AG04450 (cell line): ENCODE results near the gene THOP1. TPM values are rescaled to one million over a fixed set of nuclear protein-coding genes. Genes with fewer than 3 reads are reported as not detected.

Experiments used
- CTCF ChIA-PET: fragments of 300-600, 350-600 bp; formaldehyde crosslinking; extraction: SDS; loops from one replicate; lab custom pipeline; 2022; ENCODE audit warnings: antibody characterized with exemption, inconsistent platforms; lab: Charles Lee
- POLR2A ChIA-PET: fragments of 350-600 bp; formaldehyde crosslinking; extraction: SDS; loops from one replicate; lab custom pipeline; 2021; ENCODE audit warnings: antibody characterized with exemption, inconsistent platforms; lab: Yijun Ruan, JAX
- DNase-seq: peaks from one replicate; pipeline ENCODE4 v3.0.0-alpha.2; 2011; ENCODE audit warnings: low read depth, low spot score
- H3K27ac ChIP-seq: one replicate; pipeline ENCODE4 v1.5.1; 2012; ENCODE audit warnings: low read depth, low read length, control low read depth
- H3K27me3 ChIP-seq: one replicate; pipeline ENCODE4 v1.6.0; 2012; ENCODE audit warnings: low read length; ENCODE audit not compliant: control insufficient read depth, insufficient read depth
- H3K4me3 ChIP-seq: 2 replicates; pipeline ENCODE4 v1.5.1; 2011; ENCODE audit warnings: mild to moderate bottlenecking, low read depth, low read length, control low read depth
- H3K9me3 ChIP-seq: 2 replicates; pipeline ENCODE4 v1.5.1; 2012; ENCODE audit warnings: low read length; ENCODE audit not compliant: control insufficient read depth, insufficient read depth
- CTCF ChIP-seq: IDR thresholded peaks from 2 replicates; pipeline ENCODE4 v1.5.1; 2011; ENCODE audit warnings: low read depth, low read length, control low read depth, inconsistent platforms
- polyA plus RNA-seq: library from polyadenylated mRNA; depleted of rRNA; stranded (reverse); fragments of >200 nt; gene quantifications from 2 replicates; pipeline ENCODE4 v1.2.3, GENCODE V29; 2011

Gene THOP1
- polyA plus RNA-seq, 1 experiment: 35.4 TPM

DNA sequence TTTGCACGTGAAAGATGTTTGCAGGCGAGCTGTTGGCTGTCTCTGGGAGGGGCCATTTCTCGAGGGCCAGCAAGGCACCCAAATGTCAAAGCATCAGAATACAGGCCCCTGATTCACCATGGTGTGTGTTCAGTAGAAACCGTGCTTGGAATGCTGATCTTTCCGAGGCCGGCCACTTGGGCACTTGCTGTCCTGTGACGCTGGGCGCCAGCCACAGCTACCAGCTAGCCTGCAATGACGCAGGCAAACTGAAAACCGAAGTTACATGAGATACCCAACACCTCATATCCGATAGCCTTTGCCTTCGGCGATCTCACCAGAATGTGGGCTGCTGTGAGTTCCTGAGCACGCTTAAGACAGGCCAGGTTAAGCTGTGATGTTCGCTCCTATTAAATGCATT, 12.0 kb downstream of the THOP1 start:
- Histone ChIP-seq H3K27me3 (no peaks in the 10 kb centered on the region), H3K27ac (no peak overlapping the region), H3K4me3 (no peak overlapping the region), H3K9me3 (no peaks in the 10 kb centered on the region; the same call in 1 of the 2 replicates)
- POLR2A ChIA-PET: no interaction called here
- no peak for DNase-seq
- no peak for TF ChIP-seq CTCF
- CTCF ChIA-PET: no interaction called here

DNA sequence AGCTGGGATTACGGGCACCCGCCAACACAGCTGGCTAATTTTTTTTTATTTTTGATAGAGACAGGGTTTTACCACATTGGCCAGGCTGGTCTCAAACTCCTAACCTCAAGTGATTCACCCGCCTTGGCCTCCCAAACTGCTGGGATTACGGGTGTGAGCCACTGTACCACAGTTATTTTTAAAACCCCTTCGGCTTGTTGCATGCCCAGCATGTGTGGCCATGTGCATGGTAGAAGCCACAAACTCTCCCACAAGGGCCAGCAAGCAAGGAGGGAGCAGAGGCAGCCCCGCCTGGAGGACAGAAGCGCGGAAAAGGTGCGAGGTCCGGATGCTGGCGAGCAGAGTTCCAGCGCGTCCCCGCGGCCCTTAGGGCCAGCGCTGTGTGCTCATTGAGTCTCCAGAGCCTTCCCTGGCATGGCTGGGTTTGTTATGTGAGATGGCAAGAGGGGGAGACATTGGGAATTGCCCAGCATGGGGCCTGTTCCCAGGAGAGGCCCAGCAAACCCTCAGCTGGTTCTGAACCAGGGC, 12.9 kb downstream of the THOP1 start:
- POLR2A ChIA-PET: no interaction called here
- Histone ChIP-seq H3K27ac (no peak overlapping the region), H3K9me3 (no peaks in the 10 kb centered on the region; the same call in 1 of the 2 replicates), H3K27me3 (no peaks in the 10 kb centered on the region), H3K4me3 (no peak overlapping the region)
- DNase-seq: no peak
- TF ChIP-seq CTCF: no peak
- CTCF ChIA-PET: no interaction called here

DNA sequence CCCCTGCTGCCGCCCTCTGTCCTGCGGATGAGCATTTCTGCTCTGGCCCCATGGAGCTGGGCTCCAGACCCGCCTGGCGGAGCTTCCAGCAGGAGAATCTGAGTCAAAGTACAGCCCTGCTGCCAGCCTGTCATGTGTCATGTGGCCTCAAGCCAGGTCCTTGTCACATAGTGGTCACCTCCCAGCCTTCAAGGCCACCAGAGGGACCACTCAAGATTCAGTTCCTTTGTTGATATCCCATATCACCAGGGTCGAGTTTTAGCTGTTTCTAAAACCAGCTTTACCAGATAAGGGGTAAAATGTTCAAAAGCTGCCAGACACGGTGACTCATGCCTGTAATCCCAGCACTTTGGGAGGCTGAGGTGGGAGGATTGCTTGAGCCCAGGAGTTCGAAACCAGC, 13.4 kb downstream of the THOP1 start:
- no peaks in the 10 kb centered on the region; the same call in 1 of the 2 replicates for H3K9me3 ChIP-seq
- no peak overlapping the region for H3K4me3 ChIP-seq
- H3K27me3 ChIP-seq: no peaks in the 10 kb centered on the region
- ChIA-PET POLR2A (no interaction called here), CTCF (no interaction called here)
- DNase-seq: no peak
- H3K27ac ChIP-seq: no peak overlapping the region
- no peak for TF ChIP-seq CTCF

DNA sequence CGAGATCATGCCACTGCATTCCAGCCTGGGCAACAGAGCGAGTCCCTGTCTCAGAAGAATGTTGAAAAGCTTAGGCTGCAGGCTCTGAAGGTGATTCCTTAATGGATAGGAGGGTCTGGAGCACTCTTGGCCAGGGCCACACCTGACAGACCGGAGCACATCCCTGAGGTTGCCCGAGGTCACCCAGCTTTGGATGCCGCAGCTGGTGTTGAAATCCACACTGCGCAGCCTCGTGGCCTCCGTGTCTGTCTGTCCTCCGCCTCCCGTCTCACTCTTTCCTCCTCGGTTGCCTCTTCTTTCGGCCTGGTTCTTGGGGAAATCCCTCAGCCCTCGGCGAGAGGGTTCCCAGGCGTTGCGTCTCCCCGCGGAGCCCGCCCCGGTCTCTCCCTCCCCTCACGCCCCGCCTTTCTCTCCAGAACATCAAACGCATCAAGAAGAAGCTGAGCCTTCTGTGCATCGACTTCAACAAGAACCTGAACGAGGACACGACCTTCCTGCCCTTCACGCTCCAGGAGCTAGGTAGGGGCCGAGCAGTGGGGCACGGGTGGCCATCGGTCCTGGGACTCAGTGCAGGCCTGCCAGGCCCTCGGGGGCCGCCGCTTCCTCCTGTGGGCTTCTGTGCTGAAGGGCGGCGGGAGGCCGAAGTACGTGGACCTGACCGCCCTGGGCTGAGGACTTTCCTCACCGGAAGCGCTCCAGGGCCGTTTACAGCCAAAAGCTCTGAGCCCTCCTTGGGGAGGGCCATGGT, 14.1 kb downstream of the THOP1 start:
- POLR2A ChIA-PET: interaction anchor here (0.6 kb wide), 1 partner anchor 323 kb away, joined by 3 read pairs; no protein-coding TSS in a partner anchor
- H3K4me3 ChIP-seq: no peak overlapping the region
- DNase-seq: no peak
- H3K9me3 ChIP-seq: no peaks in the 10 kb centered on the region; the same call in 1 of the 2 replicates
- TF ChIP-seq CTCF: no peak
- H3K27ac ChIP-seq: no peak overlapping the region
- CTCF ChIA-PET: interaction anchor here (0.8 kb wide), 1 partner anchor 151 kb away, joined by 3 read pairs; no protein-coding TSS in a partner anchor
- H3K27me3 ChIP-seq: no peaks in the 10 kb centered on the region

- H3K27me3 ChIP-seq: no peaks in the 10 kb centered on the region
- TF ChIP-seq CTCF: no peak
- no peak for DNase-seq
- POLR2A ChIA-PET: interaction anchor here (0.6 kb wide), 1 partner anchor 37 kb away, joined by 3 read pairs; no protein-coding TSS in a partner anchor
- CTCF ChIA-PET: no interaction called here
- H3K4me3 ChIP-seq: no peak overlapping the region
- H3K9me3 ChIP-seq: no peaks in the 10 kb centered on the region; the same call in 1 of the 2 replicates
- no peak overlapping the region for H3K27ac ChIP-seq
Measured at GRCh38 chr19:2800506-2800905, 15.2 kb downstream of the THOP1 start.
